ENCODE data around the gene BRSK2.

Gene BRSK2

DNA sequence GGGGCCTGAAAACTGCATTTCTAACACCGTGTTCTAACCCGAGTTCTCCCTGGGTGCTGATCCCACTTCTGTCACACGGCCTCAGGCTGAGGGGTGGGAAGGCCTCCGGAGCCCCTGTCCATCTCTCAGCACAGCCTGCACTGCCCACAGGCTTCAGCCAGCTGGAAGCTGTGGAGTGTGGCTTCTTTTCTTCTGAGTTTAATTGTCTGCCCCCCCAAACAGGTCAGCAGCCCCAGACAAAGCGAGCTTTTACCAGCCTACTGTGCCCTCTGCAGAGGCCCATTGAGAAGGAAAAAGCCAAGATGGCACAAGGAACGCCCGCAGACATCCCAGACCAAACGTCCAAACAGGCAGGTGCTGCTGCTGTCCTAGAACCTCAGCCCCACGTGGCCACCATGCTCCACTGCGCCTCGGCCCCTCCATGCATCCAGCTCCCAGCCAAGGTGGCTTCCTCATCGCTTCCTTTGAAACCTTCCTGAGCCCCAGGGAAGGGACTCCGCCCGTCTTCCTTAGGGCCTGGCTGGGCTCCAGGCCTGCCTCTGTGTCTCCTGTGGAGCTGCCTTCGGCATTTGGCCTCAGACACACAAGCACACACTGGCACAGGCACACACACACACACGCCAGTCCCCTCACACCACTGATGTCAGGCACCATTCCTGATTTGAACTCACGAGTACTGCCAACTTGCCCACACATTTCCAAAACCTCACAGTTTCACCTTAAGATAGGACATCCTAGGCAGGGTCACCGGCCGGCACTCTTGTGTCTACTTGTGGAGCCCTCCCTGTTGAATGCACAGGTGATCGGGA lies 95.2 kb downstream of the BRSK2 start:
- DNase-seq = no peak

- no peak for DNase-seq
Observed at GRCh38 chr11:1485504-1485885, 95.8 kb downstream of the BRSK2 start.

- DNase-seq = no peak
Observed at GRCh38 chr11:1486054-1486825, 96.5 kb downstream of the BRSK2 start, which contains the start of gene MOB2. TSS of gene MOB2 (minus strand) at chr11:1486779. CDS start at chr11:1486556, 223 bp downstream.

DNA sequence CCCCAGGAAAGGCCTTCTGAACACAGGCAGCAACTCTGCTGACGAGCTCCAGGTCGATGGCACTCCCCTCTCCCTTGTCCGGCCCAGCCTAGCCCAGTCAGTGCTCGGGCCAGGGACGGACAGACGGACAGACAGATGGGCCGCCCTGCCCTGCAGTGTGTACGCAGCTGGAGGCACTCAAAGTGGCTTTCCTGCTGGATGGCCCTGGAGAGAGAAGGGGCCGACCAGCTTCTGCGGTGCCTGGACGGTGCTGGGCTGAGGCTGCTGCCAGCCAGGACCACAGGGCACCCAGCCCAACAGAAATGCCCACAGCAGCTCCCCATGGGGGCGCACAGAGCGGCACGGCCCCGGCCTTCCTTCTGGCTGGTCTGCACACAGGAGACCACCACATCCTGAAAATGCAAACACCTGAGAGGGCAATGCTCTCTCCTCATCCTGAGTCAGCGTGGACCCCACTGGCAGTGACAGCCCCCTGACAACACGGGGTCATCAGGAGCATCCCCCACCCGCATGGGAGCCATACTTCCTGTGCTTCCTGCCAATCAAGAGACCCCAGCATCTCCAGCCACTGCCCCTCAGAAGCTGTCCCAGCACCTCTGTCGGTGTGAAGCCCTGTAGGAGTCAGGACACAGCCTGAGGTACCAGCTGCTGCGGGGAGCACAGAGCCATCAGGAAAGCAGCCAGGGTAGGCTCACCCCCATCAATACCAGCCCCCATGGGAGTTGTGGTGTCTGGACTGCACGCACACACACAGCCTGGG lies 97.5 kb downstream of the BRSK2 start:
- no peak for DNase-seq

GRCh38 chr11:1487851-1488574 lies 98.3 kb downstream of the BRSK2 start:
- DNase-seq = no peak

- no peak for DNase-seq
Observed at GRCh38 chr11:1488575-1489180, 98.9 kb downstream of the BRSK2 start.

GRCh38 chr11:1490651-1491050 lies 100.9 kb downstream of the BRSK2 start:
- no peak for DNase-seq

DNA sequence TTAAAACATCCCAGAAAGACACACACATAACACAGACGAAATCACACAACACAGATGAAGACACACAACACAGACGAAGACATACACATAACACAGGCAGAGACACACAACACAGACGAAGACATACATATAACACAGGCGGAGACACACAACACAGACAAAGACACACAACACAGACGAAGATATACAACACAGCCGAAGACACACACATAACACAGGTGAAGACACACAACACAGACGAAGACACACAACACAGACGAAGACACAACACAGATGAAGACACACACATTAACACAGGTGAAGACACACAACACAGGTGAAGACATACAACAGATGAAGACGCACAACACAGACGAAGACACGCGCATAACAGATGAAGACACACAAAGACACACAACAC lies 101.6 kb downstream of the BRSK2 start:
- DNase-seq = no peak

- DNase-seq = no peak
Observed at GRCh38 chr11:1493650-1494244, 104.0 kb downstream of the BRSK2 start.

DNA sequence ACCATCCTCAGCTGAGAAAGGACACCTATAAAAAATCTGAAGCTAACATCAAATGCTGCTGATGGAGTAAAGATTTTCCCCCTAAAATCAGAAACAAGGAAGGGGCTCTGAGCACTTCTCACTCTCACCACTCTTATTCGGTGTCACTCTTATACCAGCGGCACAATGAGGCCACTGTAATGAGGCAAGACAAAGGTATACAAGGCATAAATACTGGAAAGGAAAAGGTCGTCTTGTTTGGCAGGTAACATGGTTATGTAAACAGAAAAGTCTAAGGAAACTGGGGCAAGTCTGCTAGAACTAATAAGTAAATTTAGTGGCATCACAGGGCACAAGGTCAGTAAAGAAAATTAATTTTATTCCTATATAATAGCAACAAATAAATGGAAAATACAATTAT lies 104.9 kb downstream of the BRSK2 start:
- DNase-seq = no peak

DNA sequence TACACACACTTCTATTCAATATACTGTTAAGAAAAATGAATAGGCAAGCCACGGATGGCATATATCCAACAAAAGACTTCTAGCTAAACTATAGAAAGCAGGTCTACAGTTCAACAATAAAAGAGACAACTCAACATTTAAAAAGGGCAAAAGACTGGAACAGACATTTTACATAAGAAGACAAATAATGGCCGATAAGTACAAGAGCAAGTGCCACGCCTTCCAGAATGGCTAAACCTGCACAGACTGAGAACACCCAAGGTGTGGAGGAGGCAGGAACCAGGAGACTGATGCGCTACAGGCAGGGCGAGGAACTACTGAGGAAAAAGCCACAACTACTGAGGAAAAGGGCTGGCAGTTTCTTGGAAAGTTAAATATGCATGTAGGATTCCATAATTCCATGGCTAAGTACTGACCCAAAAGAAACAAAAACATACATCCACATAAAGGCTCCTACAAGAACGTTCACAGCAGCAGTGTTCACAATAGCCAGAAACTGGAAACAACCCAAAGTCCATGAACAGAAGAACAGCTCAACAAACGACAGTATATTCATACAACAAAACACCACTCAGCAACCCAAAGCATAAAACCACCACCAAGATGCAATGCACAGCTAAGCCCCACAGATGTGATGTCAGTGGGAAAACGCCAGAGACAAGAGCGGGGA lies 106.5 kb downstream of the BRSK2 start:
- no peak for DNase-seq

GRCh38 chr11:1496761-1497095 lies 107.0 kb downstream of the BRSK2 start:
- DNase-seq = no peak

GRCh38 chr11:1497600-1497999 lies 107.9 kb downstream of the BRSK2 start:
- no peak for DNase-seq

- DNase-seq = no peak
Observed at GRCh38 chr11:1498262-1498661, 108.5 kb downstream of the BRSK2 start.

- DNase-seq = no peak
Observed at GRCh38 chr11:1499261-1499890, 109.6 kb downstream of the BRSK2 start.

DNA sequence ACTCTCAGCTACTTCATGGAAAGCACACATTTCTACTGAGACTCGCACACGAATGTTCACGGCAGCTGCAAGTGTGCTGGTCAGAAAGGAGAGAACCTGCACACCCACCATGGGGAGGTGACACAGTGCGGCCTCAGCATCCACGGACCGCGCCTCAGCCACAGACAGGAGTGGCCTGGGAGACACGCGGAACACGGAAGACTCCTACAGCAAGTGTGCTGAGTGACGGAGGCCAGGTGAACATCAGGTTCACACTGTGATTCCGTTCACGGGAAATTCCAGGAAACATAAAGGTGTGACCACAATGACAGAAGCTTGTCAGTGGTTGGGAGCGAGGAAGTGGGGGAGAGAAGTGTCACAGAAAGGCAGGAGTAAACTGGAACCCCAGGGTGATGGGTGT lies 110.2 kb downstream of the BRSK2 start:
- DNase-seq = no peak

- no peak for DNase-seq
Observed at GRCh38 chr11:1500466-1501420, 111.0 kb downstream of the BRSK2 start.

DNA sequence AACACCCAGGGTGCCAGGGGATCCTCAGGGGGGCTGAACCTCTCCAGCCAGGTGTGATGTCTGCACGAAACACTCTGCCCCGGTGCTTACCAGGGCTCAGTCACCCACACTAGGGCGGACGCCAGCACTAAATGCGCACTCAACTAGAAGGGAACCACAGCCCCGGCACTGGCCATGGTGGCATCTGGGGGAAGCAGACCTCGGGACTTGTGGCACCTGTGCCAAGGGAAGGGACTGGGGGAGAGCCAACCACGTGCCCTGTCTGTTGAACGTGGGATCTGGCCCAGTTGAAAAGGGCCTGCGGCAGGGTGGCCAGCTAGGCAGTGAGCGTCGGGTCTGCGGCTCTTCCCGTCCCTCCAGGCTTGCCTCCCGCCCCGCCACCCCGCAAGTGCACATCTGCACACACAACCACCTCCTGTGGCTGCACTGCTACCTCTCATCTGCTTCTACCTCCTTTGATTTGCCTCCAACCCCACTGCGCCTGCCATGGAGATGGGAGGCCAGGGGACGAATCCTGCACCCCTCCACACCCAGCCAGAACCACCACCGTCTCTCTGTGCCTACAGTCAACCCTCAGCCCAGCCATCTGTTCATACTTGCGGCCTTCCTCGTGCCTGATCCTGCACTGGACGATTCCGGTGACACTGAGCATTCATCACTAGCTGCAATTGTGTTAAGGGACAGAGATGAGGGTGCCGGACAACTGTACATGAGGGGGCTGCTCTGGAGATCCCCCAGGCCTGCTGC lies 111.9 kb downstream of the BRSK2 start:
- DNase-seq = no peak

Data from NCI-H1694 (cell line).